Astrocyte (in vitro differentiated cells and primary cell): ENCODE data around the gene CCDC200.

Experiments
- EZH2 ChIP-seq: IDR thresholded peaks from 2 replicates; pipeline ENCODE4 v1.6.1; 2012; ENCODE audit warnings: mild to moderate bottlenecking, low read length, inconsistent platforms; ENCODE audit not compliant: insufficient read depth
- TF ChIP-seq, protein P1 (sequence below): IDR thresholded peaks from 2 replicates; pipeline ENCODE4 v1.5.1; 2011; ENCODE audit warnings: low read depth, mild to moderate bottlenecking, inconsistent platforms, low read length, moderate library complexity; ENCODE audit not compliant: insufficient read depth

DNA sequence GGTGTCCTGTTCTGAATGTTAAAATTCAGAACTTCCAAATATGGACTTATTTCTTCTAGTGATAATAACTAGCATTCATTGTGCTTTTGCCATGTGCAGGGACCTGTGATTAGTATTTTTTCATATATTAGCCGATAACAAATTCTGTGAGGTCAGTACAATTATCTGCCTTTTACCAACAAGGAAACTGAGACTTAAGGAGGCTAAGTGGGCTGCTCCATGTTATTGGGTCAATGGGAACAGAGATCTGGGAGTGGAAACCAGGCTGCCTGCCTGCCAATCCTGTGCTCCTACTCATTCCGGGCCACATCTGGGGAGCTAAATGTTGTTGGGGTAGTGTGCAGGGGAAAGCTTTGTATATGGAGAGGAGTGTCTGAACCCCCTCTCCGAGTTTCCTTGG lies 13.1 kb downstream of the CCDC200 start:
- TF ChIP-seq, protein P1, sequence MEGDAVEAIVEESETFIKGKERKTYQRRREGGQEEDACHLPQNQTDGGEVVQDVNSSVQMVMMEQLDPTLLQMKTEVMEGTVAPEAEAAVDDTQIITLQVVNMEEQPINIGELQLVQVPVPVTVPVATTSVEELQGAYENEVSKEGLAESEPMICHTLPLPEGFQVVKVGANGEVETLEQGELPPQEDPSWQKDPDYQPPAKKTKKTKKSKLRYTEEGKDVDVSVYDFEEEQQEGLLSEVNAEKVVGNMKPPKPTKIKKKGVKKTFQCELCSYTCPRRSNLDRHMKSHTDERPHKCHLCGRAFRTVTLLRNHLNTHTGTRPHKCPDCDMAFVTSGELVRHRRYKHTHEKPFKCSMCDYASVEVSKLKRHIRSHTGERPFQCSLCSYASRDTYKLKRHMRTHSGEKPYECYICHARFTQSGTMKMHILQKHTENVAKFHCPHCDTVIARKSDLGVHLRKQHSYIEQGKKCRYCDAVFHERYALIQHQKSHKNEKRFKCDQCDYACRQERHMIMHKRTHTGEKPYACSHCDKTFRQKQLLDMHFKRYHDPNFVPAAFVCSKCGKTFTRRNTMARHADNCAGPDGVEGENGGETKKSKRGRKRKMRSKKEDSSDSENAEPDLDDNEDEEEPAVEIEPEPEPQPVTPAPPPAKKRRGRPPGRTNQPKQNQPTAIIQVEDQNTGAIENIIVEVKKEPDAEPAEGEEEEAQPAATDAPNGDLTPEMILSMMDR, result no peak
- no peak for TF ChIP-seq EZH2
